Measurements from ENCODE around the gene HAUS5. TPM values are rescaled to one million over a fixed set of nuclear protein-coding genes. Genes with fewer than 3 reads are reported as not detected.

HAUS5 gene
- polyA plus RNA-seq, 1 donor (not counting 4 experiments of a cell fraction or from before 2014, with no cell fraction given) = 3.7 TPM

DNA sequence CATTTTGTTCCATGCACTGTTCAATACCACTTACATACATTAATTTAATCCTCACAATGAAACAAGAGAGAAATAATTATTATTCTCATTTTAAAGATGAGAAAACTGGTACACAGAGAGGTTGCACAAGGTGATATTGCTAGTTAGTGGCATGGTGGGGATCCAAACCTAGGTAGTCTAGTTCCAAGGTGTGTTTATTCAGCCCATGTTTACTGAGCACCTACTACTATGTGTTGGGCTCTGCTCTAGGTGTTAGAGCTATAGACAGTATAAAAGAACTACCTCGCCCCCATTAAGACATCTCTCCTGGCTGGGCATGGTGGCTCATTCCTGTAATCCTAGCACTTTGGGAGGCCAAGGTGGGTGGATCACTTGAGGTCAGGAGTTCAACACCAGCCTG lies 29.8 kb upstream of the HAUS5 start:
- no peak for DNase-seq (ENCODE audit: low read depth, low spot score)
- no peak for FAIRE-seq
- no peaks in the 10 kb centered on the region for H3K9me1 ChIP-seq (ENCODE audit: control insufficient read depth, extremely low read depth, insufficient read depth, low read length)
- dilution Hi-C loops (cut with MboI; ENCODE audit: extremely low pct_ligation_motif_present, low sequenced_read_pairs) = no loop called here
- no peaks in the 10 kb centered on the region for H3K79me2 ChIP-seq (ENCODE audit: control insufficient read depth, insufficient read depth, low read length)
- no peaks in the 10 kb centered on the region for H3K4me1 ChIP-seq (ENCODE audit: control insufficient read depth, extremely low read depth, insufficient read depth, low read length)
- no peaks in the 10 kb centered on the region for H3K36me3 ChIP-seq (ENCODE audit: control insufficient read depth in 2 of 2, extremely low read depth in 1 of 2, insufficient read depth in 2 of 2, low read length in 2 of 2)
- no peaks in the 10 kb centered on the region for H3K27me3 ChIP-seq (ENCODE audit: control insufficient read depth, extremely low read depth, insufficient read depth, low read length)
- no peaks in the 10 kb centered on the region for H3K9me3 ChIP-seq (ENCODE audit: control insufficient read depth, low read depth, low read length)
- H3K9ac ChIP-seq (ENCODE audit: control insufficient read depth, extremely low read depth, insufficient read depth, low read length) = no peak overlapping the region
- TF ChIP-seq, protein P1, sequence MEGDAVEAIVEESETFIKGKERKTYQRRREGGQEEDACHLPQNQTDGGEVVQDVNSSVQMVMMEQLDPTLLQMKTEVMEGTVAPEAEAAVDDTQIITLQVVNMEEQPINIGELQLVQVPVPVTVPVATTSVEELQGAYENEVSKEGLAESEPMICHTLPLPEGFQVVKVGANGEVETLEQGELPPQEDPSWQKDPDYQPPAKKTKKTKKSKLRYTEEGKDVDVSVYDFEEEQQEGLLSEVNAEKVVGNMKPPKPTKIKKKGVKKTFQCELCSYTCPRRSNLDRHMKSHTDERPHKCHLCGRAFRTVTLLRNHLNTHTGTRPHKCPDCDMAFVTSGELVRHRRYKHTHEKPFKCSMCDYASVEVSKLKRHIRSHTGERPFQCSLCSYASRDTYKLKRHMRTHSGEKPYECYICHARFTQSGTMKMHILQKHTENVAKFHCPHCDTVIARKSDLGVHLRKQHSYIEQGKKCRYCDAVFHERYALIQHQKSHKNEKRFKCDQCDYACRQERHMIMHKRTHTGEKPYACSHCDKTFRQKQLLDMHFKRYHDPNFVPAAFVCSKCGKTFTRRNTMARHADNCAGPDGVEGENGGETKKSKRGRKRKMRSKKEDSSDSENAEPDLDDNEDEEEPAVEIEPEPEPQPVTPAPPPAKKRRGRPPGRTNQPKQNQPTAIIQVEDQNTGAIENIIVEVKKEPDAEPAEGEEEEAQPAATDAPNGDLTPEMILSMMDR (optimal IDR thresholded peaks at IDR 0.05 in 1 of 3, IDR thresholded peaks at IDR 0.05 in 1 of 3, conservative IDR thresholded peaks at IDR 0.05 in 1 of 3; ENCODE audit: extremely low read depth in 1 of 3, insufficient read depth in 2 of 3, low read length in 3 of 3) = no peak
- TF ChIP-seq EZH2 (IDR thresholded peaks at IDR 0.05; ENCODE audit: low read length) = no peak
- no peak overlapping the region for H2AFZ ChIP-seq (ENCODE audit: control insufficient read depth, low read length)
- no peak overlapping the region for H3K4me3 ChIP-seq (ENCODE audit: control insufficient read depth in 2 of 3, extremely low read depth in 1 of 3, insufficient read depth in 2 of 3, low read depth in 1 of 3, low read length in 3 of 3)
- H3K27ac ChIP-seq (ENCODE audit: control insufficient read depth, insufficient read depth, low read length) = no peak overlapping the region
- no peaks in the 10 kb centered on the region for H4K20me1 ChIP-seq (ENCODE audit: control insufficient read depth, extremely low read depth, insufficient read depth, low read length)
- H3K4me2 ChIP-seq (ENCODE audit: control insufficient read depth, extremely low read depth, insufficient read depth, low read depth, low read length) = no peak overlapping the region

DNA sequence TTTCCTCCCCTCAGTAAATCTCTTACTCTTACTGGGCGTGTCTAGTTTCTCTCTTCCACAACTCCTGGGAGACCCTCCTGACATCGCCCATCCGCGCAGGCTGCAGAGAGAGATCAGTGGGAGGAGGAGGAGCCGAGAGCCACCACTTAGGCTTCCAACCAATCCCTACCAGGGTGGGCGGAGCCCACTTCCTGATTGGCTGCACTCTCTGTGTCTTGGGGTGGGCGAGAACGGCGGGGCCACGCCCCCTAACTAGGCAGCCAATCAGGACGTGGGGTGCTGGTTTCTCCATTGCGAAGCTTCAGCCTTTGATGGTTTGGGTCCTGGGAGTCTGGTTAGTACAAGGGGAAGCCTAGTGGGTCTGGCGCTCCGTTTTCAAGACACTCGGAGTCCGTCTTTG lies 26.7 kb upstream of the HAUS5 start, which contains the start of gene PMIS2:
Gene PMIS2 (plus strand): TSS at position 326 of the 400 bp plus-strand sequence. CDS start 87 bp downstream, outside the sequence.
- FAIRE-seq (no peak), DNase-seq (ENCODE audit: low read depth, low spot score) (no peak)
- Histone ChIP-seq H3K9me1 (ENCODE audit: control insufficient read depth, extremely low read depth, insufficient read depth, low read length) (no peaks in the 10 kb centered on the region), H3K4me3 (ENCODE audit: control insufficient read depth in 2 of 3, extremely low read depth in 1 of 3, insufficient read depth in 2 of 3, low read depth in 1 of 3, low read length in 3 of 3) (no peak within 1 kb of the TSS), H3K4me1 (ENCODE audit: control insufficient read depth, extremely low read depth, insufficient read depth, low read length) (no peaks in the 10 kb centered on the region), H3K27me3 (ENCODE audit: control insufficient read depth, extremely low read depth, insufficient read depth, low read length) (no peaks in the 10 kb centered on the region), H3K4me2 (ENCODE audit: control insufficient read depth, extremely low read depth, insufficient read depth, low read depth, low read length) (no peak within 1 kb of the TSS), H3K9me3 (ENCODE audit: control insufficient read depth, low read depth, low read length) (no peaks in the 10 kb centered on the region), H3K36me3 (ENCODE audit: control insufficient read depth in 2 of 2, extremely low read depth in 1 of 2, insufficient read depth in 2 of 2, low read length in 2 of 2) (no peaks in the 10 kb centered on the region), H3K9ac (ENCODE audit: control insufficient read depth, extremely low read depth, insufficient read depth, low read length) (no peak within 1 kb of the TSS), H3K79me2 (ENCODE audit: control insufficient read depth, insufficient read depth, low read length) (no peaks in the 10 kb centered on the region), H4K20me1 (ENCODE audit: control insufficient read depth, extremely low read depth, insufficient read depth, low read length) (no peaks in the 10 kb centered on the region), H2AFZ (ENCODE audit: control insufficient read depth, low read length) (no peak within 1 kb of the TSS), H3K27ac (ENCODE audit: control insufficient read depth, insufficient read depth, low read length) (no peak within 1 kb of the TSS)
- dilution Hi-C loops (cut with MboI; ENCODE audit: extremely low pct_ligation_motif_present, low sequenced_read_pairs) = no loop called here
- TF ChIP-seq EZH2 (IDR thresholded peaks at IDR 0.05; ENCODE audit: low read length) = no peak
- TF ChIP-seq, protein P1 (optimal IDR thresholded peaks at IDR 0.05 in 1 of 3, IDR thresholded peaks at IDR 0.05 in 1 of 3, conservative IDR thresholded peaks at IDR 0.05 in 1 of 3; ENCODE audit: extremely low read depth in 1 of 3, insufficient read depth in 2 of 3, low read length in 3 of 3) = no peak

All from keratinocyte (primary cell).